ENCODE data around the gene PIK3C3. TPM values are rescaled to one million over a fixed set of nuclear protein-coding genes. Genes with fewer than 3 reads are reported as not detected.

Gene PIK3C3
- total and polyA plus RNA-seq, 4 donors: 12.2 to 25.8 (median 15.8) TPM

DNA sequence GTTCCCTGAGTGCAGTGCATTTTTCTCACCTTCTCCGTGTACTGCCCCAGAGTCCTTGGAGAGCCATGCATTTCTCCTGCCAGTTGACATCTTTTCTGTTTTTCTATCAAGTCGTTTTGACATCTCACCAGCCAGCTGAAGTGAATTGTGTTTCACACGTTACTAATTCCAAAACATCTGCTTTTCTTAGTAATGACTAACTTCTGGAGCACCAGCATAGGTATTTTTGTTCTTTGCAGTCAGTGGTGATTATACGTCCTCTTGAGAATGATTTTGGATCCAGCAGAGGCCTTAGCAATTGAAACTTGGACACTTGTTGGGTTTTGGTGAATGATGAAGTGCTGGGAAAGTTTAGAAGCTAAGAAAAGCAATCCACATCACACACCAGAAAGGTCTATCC lies 112.5 kb downstream of the PIK3C3 start:
- DNase-seq (ENCODE audit: low spot score): no peak
- TF ChIP-seq SP1 (IDR thresholded peaks at IDR 0.05): no peak
- TF ChIP-seq EGR1 (IDR thresholded peaks at IDR 0.05; ENCODE audit: low read depth in 2 of 2): no peak
- no peak for TF ChIP-seq FOXA1 (IDR thresholded peaks at IDR 0.05)
- TF ChIP-seq, protein P1, sequence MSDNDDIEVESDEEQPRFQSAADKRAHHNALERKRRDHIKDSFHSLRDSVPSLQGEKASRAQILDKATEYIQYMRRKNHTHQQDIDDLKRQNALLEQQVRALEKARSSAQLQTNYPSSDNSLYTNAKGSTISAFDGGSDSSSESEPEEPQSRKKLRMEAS (IDR thresholded peaks at IDR 0.05): no peak
- TF ChIP-seq, protein P2, sequence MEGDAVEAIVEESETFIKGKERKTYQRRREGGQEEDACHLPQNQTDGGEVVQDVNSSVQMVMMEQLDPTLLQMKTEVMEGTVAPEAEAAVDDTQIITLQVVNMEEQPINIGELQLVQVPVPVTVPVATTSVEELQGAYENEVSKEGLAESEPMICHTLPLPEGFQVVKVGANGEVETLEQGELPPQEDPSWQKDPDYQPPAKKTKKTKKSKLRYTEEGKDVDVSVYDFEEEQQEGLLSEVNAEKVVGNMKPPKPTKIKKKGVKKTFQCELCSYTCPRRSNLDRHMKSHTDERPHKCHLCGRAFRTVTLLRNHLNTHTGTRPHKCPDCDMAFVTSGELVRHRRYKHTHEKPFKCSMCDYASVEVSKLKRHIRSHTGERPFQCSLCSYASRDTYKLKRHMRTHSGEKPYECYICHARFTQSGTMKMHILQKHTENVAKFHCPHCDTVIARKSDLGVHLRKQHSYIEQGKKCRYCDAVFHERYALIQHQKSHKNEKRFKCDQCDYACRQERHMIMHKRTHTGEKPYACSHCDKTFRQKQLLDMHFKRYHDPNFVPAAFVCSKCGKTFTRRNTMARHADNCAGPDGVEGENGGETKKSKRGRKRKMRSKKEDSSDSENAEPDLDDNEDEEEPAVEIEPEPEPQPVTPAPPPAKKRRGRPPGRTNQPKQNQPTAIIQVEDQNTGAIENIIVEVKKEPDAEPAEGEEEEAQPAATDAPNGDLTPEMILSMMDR (IDR thresholded peaks at IDR 0.05; ENCODE audit: low read depth, low read length, missing input control): no peak
- TF ChIP-seq HNF4G (IDR thresholded peaks at IDR 0.05): no peak
- TF ChIP-seq TAF1 (conservative IDR thresholded peaks at IDR 0.05): no peak
- TF ChIP-seq, protein P3, sequence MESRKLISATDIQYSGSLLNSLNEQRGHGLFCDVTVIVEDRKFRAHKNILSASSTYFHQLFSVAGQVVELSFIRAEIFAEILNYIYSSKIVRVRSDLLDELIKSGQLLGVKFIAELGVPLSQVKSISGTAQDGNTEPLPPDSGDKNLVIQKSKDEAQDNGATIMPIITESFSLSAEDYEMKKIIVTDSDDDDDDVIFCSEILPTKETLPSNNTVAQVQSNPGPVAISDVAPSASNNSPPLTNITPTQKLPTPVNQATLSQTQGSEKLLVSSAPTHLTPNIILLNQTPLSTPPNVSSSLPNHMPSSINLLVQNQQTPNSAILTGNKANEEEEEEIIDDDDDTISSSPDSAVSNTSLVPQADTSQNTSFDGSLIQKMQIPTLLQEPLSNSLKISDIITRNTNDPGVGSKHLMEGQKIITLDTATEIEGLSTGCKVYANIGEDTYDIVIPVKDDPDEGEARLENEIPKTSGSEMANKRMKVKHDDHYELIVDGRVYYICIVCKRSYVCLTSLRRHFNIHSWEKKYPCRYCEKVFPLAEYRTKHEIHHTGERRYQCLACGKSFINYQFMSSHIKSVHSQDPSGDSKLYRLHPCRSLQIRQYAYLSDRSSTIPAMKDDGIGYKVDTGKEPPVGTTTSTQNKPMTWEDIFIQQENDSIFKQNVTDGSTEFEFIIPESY (IDR thresholded peaks at IDR 0.05): no peak
- no peak for TF ChIP-seq HNF4A (conservative IDR thresholded peaks at IDR 0.05)
- no peak for TF ChIP-seq RXRA (IDR thresholded peaks at IDR 0.05)
- TF ChIP-seq GABPA (IDR thresholded peaks at IDR 0.05 in 1 of 2, conservative IDR thresholded peaks at IDR 0.05 in 1 of 2): no peak
- TF ChIP-seq, protein P4, sequence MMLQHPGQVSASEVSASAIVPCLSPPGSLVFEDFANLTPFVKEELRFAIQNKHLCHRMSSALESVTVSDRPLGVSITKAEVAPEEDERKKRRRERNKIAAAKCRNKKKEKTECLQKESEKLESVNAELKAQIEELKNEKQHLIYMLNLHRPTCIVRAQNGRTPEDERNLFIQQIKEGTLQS (IDR thresholded peaks at IDR 0.05): no peak
- TF ChIP-seq NR2F2 (IDR thresholded peaks at IDR 0.05): no peak
- TF ChIP-seq FOXA2 (IDR thresholded peaks at IDR 0.05): no peak
- no peak for TF ChIP-seq JUND (IDR thresholded peaks at IDR 0.05)
- no peak for TF ChIP-seq YY1 (IDR thresholded peaks at IDR 0.05)
- no peak for TF ChIP-seq RAD21 (IDR thresholded peaks at IDR 0.05)
- TF ChIP-seq, protein P5, sequence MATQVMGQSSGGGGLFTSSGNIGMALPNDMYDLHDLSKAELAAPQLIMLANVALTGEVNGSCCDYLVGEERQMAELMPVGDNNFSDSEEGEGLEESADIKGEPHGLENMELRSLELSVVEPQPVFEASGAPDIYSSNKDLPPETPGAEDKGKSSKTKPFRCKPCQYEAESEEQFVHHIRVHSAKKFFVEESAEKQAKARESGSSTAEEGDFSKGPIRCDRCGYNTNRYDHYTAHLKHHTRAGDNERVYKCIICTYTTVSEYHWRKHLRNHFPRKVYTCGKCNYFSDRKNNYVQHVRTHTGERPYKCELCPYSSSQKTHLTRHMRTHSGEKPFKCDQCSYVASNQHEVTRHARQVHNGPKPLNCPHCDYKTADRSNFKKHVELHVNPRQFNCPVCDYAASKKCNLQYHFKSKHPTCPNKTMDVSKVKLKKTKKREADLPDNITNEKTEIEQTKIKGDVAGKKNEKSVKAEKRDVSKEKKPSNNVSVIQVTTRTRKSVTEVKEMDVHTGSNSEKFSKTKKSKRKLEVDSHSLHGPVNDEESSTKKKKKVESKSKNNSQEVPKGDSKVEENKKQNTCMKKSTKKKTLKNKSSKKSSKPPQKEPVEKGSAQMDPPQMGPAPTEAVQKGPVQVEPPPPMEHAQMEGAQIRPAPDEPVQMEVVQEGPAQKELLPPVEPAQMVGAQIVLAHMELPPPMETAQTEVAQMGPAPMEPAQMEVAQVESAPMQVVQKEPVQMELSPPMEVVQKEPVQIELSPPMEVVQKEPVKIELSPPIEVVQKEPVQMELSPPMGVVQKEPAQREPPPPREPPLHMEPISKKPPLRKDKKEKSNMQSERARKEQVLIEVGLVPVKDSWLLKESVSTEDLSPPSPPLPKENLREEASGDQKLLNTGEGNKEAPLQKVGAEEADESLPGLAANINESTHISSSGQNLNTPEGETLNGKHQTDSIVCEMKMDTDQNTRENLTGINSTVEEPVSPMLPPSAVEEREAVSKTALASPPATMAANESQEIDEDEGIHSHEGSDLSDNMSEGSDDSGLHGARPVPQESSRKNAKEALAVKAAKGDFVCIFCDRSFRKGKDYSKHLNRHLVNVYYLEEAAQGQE (IDR thresholded peaks at IDR 0.05): no peak
- WGBS: 93% methylated on average over 4 of the region's 4 CpGs
- Histone ChIP-seq H3K9me3 (ENCODE audit: control insufficient read depth in 4 of 4, low read length in 3 of 4) (no peaks in the 10 kb centered on the region), H3K36me3 (ENCODE audit: control insufficient read depth in 4 of 4, insufficient read depth in 3 of 4, low read depth in 1 of 4, low read length in 3 of 4) (peaks cover 0 to 17% (median 9%) of the 10 kb centered on the region in 4 donors), H3K4me1 (ENCODE audit: control insufficient read depth in 4 of 4, insufficient read depth in 4 of 4, low read length in 3 of 4) (no peaks in the 10 kb centered on the region), H3K27ac (ENCODE audit: low read depth in 1 of 2, low read length in 2 of 2) (no peak overlapping the region), H3K9ac (ENCODE audit: low read depth in 1 of 2, low read length in 2 of 2) (no peak overlapping the region), H3K4me3 (ENCODE audit: low read depth in 1 of 3, low read length in 3 of 3) (no peak overlapping the region), H3K27me3 (ENCODE audit: control insufficient read depth in 4 of 4, insufficient read depth in 4 of 4, low read length in 3 of 4) (no peaks in the 10 kb centered on the region)
